Lower leg skin (tissue), 3 donors: ENCODE data around the gene AURKA.

Experiments
- POLR2A ChIP-seq, 2 donors: fragments of 450-650 bp; IDR thresholded peaks; one replicate each; pipeline ENCODE4 v1.6.1; 2016 to 2017; ENCODE audit warnings: antibody characterized with exemption in 2 of 2, mild to moderate bottlenecking in 1 of 2, moderate library complexity in 1 of 2
- TF ChIP-seq, protein P1 (sequence below), 3 donors: fragments of 450-650 bp; IDR thresholded peaks; one replicate each; pipeline ENCODE4 v1.5.1; 2016; ENCODE audit warnings: antibody characterized with exemption in 3 of 3, mild to moderate bottlenecking in 3 of 3, moderate library complexity in 2 of 3

DNA sequence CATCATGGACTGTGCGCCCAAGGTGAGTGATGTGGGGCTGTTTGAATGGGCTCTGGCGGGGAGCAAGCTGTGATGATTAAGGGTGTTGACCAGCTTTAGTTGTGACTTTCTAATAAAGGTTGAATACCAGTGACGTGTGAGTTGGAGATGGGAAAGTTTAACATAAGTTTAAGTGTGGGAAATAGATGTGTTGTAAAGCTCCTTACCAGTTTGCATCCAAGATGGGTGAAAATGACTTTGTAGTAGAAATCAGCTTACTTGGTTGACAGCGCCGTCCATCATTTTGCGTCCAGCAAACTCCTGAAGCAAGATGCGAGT lies 20.4 kb upstream of the AURKA start:
- TF ChIP-seq, protein P1, sequence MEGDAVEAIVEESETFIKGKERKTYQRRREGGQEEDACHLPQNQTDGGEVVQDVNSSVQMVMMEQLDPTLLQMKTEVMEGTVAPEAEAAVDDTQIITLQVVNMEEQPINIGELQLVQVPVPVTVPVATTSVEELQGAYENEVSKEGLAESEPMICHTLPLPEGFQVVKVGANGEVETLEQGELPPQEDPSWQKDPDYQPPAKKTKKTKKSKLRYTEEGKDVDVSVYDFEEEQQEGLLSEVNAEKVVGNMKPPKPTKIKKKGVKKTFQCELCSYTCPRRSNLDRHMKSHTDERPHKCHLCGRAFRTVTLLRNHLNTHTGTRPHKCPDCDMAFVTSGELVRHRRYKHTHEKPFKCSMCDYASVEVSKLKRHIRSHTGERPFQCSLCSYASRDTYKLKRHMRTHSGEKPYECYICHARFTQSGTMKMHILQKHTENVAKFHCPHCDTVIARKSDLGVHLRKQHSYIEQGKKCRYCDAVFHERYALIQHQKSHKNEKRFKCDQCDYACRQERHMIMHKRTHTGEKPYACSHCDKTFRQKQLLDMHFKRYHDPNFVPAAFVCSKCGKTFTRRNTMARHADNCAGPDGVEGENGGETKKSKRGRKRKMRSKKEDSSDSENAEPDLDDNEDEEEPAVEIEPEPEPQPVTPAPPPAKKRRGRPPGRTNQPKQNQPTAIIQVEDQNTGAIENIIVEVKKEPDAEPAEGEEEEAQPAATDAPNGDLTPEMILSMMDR (IDR thresholded peaks at IDR 0.05), result no peak
- no peak for TF ChIP-seq POLR2A (IDR thresholded peaks at IDR 0.05)
